Inferior parietal cortex (tissue), 1 donor: ENCODE data around the gene SLC5A5.

Experiments used
- DNase-seq: peaks from one replicate; pipeline ENCODE4 v3.0.0-alpha.2; 2016; ENCODE audit errors: extremely low spot score

The SLC5A5 gene

DNA sequence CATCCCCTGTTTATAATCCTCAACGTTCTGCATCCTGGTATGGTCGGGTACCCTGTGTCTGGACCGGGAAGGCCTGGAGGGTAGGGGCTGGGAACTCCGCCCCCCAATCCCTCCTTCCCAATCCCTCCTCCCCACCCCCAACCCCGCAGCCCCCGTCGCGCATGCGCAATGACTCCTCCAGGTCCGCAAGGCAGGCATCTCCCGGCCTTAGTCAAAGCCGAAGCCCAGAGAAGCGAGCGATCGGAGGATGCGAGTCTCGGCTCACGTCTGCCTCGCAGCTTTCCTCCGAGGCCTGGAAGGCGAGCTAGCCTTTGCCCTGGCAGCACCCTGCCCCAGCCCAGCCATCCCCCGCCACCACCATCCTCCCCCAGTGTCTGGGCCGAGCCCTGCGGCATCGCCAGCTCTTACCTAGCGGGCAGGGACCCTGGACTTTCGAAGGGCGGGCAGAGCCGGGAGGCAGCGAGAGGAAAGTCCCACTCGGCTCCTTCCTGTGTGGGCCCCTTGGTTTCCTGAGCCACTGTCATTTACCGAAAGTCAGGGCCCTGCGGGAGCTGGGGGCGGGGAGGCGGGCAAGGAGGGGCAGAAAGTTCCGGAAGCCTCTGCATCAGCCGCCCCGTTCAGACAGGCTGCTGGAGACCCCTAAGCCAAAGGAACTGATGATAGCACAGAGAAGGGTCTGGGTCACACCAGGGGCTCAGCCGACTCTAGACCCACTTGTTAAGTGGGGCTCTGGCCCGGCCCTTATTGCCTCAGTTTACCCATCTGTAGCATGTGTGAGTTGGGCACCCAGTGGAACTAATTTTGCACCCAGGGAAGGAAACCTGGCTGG lies 24.0 kb upstream of the SLC5A5 start, which contains the start of gene JAK3:
TSS of gene JAK3 (minus strand) at position 445 of the 829 bp plus-strand sequence. CDS start 3,565 bp downstream, outside the sequence.
- no peak for DNase-seq

DNA sequence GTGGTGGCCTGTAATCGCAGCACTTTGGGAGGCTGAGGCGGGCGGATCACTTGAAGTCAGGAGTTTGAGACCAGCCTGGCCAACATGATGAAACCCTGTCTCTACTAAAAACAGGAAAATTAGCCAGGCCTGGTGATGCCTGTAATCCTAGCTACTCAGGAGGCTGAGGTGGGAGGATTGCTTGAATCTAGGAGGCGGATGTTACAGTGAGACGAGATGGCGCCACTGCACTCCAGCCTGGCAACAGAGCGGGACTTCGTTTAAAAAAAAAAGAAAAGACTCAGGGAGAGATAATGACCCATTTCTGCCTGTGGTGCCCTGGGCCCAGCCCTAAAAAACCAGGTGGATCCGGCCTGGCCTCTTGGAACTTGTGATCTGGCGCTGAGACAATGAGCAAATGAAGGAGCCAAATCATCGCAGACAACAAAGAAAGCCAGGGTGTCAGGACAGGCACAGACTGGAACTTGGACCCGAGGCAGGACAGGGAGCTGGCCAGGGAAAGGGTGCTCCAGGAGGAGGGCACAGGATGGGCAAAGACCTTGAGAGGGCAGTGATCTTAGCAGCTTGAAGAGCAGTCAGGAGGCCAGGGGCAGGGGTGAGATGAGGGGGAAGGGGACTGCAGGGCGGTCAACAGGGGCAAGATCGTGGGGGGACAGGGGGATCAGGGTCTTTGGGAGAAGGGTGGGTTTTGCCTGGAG lies 23.0 kb upstream of the SLC5A5 start:
- DNase-seq: no peak

DNA sequence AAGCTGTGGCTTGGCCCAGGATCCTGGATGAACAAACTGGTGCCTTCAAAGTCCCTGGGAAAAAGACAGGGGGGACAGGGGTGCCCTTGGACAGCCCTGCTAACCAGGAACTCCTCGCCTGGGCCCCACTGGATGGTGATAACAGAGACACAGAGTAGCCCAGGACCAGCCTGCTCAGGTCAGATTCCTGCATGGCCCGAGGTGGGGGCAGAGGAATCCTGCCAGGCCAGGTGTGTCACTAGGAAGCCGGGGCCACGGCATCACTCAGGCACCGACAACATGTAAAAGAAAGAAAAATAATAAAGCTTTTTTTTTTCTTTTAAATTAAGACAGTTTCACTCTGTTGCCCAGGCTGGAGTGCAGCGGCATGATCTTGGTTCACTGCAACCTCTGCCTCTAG lies 17.7 kb upstream of the SLC5A5 start:
- no peak for DNase-seq

DNA sequence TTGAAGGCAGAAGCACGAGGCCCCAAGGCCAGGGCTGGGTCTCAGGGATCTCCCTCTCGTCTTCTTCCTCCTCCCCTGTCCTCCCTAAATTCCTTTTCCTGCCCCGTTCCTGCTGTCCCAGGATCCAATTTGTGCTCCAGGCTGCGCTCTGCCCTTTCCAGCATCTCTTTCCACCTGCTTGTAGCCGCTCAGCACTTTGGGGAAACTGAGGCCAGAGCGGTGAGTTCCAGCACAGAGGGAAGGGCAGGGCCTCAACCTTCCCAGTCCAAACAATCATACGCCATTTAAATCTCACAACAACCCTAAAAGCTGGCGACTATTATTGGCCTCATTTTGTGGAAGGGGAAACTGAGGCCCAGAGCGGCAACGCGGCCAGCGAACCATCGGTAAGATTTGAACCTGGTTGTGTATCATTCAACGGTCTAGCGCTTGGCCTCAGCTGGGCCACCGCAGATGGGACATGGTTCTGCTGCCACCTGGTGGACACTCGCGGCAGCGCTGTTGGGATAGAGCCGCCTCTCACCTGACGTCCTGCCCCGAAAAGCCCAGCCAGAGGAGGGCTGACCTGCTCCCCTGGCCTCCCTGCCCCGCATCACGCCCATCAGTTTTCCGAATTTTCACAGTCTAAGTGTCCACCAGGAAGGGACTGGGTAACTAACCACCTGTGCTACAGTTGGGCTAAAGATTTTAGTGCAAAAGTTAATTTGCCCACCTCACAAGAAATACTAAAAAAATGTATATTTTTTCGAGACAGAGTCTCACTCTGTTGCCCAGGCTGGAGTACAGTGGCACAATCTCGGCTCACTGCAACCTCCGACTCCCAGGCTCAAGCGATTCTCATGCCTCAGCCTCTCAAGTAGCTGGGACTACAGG lies 16.2 kb upstream of the SLC5A5 start:
- DNase-seq: peak; percentile 85

DNA sequence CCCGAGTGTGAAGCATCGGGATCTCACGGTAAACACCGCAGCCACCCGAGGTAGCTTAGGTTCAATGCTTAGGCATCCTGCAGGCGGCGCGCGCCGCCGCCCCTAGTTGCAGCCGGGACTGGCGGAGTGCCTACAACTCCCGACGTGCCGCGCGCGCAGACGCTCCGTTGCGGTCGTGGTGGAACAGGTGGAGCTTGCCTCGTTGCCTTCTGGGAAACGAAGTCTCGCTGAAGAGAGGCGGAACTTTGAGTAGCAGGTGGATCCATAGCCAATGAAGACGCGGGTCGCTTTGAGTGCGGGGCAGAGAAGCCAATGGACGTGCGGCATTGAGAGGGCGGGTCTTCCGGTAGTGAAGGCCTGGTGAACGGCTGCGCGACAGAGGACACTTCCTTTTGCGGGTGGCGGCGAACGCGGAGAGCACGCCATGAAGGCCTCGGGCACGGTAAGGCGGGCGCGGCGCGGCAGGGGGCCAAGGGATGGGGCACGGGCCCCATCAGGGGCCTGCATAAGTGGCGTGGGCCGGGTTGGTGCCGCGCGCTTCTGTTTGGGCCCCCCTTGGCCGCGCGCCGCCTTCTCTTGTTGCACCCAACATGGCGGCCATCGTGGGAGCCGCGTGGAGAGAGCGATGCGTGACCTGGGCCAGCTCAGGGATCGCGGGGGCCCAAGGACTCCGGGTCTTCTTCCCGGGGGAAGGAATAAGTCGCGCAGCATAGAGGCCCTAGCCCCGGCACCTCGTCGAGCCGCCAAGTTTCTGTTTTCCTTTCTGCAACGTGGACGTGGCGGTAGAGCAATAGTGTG lies 12.0 kb upstream of the SLC5A5 start, which contains the start of gene RPL18A:
TSS of gene RPL18A (plus strand) at position 378 of the 798 bp plus-strand sequence. CDS start at position 425, 47 bp downstream.
- peak; percentile 99 for DNase-seq

DNA sequence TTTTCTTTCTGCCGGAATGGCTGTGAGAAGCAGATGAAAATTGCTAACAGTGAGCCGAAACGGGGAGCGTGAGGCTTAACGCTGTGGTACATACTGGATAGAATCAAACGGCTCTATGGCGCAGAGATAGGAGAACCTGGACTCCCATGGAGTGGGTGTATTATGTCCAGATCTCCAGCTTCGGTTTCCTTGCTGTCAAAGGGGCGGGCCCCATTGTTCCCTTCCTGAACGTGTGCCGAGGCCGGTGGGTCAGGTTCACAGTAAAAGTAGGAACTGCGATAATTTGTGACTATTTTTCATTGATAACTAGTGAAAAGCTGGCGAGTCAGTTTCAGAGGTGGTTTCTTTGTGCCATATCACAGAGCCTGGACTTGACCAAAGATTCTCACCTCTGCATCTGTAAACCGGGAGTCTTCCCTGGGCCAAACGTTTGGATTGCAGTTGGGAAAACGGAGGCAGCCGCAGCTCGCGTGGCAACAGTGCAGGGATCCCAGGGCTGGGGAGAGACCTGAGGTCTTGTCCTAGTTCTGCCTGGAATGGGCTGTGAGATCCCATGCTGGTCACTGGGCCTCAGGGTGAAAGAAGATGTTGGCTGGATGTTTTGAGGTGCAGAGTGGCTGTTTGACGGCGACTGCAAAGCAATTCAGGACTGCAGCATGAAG lies 11.3 kb upstream of the SLC5A5 start:
- DNase-seq: no peak

DNA sequence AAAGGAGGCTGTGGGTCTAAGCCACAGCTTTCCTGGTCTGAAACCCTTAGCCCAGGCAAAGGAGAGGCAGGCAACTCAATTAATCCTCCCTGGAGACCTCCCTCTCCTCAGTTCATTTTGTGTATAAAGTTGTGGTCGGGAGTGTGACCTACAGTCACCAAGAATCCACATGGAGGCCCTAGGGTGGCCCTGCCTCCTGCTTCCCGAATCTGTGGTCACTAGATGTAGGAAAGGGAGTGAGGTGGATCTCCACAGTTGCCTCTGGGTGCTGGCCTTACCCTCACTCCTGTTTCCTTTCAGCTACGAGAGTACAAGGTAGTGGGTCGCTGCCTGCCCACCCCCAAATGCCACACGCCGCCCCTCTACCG lies 10.8 kb upstream of the SLC5A5 start:
- DNase-seq: no peak

DNA sequence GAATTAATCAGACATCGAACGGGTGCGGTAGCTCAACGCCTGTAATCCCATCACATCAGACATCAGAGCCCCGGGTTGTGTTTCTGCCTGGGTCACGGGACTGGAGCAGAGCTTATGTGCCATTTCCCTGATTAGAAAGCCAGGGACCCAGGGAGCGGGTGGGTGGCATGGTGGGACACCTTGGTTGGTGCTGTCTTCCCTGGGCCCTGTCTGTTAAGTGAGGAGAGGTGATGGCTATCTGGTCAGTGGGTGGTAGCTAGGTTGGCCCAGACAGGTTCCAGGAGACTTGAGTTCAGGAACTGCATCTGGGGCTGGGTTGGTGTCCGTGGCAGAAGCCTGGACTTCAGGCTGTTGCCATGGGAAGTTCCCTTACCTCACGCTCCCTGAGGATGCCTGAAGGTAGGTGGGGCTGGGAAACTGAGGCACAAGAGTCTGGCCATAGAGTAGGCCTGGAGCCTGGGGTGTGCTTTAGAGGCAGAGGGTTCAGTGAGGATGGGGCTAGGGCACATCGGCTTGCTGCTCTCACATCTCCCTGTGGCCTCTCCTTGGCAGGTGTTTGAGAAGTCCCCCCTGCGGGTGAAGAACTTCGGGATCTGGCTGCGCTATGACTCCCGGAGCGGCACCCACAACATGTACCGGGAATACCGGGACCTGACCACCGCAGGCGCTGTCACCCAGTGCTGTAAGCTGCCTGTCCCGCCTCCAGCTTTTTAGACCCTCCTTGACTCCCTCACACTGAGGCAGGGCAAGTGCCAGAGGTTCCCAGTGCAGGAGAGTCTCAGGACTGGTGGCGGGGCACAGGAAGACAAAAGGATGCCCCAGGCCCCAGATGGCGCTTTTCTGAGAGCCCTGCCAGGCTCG lies 10.0 kb upstream of the SLC5A5 start:
- DNase-seq: no peak

DNA sequence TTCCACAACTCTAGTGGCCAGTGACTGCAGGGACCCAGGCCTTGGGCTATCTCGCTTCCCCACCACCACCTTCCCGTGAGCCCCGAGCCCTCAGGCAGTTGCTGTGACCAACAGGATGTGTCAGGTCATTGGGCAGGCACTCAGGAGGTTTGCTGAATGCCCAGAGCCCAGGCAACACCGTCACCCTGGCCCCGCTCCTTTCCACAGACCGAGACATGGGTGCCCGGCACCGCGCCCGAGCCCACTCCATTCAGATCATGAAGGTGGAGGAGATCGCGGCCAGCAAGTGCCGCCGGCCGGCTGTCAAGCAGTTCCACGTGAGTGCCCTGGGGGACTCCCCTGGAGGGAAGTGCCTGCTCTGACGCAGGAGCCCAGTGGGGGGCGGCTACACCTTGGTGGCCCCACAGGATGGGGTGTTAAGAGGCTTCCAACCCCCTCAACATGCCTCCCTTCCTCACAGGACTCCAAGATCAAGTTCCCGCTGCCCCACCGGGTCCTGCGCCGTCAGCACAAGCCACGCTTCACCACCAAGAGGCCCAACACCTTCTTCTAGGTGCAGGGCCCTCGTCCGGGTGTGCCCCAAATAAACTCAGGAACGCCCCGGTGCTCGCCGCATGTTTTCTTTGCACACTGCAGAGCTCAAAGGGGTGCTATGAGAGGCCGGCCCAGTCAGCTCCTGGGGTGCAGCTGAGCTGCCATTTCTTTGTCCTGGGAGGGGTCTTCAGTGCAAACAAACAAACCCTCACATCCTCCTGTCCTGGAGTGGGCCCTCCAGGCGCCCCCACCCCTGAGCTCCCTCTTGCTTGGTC lies 8.8 kb upstream of the SLC5A5 start:
- DNase-seq: no peak

DNA sequence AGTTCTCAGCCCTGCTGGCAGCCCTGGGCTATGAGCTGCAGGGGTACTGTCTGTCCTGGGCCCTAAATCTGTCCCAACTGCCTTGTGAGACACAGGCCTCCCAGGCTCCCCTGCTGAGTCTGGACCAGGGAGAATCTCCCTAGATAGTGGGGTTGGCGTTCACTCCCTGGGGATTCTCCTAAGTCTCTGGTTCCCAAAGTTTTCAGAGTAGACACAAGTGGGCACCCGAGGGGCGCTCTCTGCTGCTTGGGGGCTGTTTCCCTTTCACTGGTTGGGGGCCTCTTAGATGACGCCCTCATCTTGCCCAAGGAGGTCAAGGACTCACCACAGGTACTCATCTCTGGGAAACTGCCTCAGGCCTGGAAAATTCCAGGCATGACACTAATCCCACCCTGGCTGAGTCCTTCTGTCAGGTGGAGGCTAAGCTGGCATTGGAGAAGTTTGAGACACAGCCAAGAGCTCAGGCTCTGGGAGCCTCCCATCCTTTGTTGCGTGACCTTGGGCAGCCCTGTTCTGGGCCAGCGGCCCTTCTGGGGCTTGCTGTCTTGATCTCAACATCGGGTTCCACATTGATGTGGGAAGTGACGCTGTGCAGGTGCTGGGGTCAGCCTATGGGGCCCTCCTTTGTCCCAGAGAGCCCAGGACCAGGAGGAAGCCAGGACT lies 8.1 kb upstream of the SLC5A5 start:
- DNase-seq: no peak

DNA sequence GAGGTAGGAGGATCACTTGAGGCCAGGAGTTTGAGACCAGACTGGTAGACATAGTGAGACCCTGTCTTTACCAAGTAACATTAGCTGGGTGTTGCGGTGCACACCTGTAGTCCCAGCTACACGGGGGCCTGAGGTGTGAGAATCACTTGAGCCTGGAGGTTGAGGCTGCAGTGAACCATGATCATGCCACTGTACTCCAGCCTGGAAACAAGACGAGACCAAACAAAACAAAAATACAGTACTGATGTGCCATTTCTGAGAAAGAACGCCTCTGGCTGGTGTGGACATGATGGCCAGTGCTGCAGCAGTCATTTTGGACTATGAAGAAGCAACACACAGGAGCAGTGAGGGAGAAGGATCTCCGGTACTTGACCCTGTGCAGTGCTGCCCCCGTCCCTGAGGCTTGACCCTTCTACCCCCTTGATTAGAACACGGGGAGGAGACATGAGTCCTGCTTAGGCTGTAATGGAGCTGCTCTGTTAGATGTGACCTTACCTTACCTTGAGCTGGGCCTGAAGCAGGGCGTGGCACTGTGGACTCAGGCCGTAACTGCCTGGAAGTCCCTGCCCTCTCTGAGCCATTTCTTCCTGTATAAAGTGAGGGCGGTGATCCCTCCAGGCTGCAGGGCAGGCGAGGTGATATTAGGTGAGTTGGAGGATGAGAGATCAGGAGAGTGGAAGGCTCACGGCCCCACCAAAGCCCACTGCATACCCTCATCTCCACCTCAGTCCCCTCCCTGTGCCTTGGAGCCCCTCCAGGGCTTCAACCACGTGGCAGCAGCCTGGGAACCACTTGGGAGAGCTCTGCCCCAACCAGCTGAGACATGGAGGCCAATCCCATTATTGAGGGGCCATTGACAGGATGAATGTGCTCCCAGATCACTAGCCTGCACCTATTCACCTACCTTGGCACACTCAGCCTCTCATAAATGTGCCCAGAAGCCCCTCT lies 6.1 kb upstream of the SLC5A5 start:
- no peak for DNase-seq

DNA sequence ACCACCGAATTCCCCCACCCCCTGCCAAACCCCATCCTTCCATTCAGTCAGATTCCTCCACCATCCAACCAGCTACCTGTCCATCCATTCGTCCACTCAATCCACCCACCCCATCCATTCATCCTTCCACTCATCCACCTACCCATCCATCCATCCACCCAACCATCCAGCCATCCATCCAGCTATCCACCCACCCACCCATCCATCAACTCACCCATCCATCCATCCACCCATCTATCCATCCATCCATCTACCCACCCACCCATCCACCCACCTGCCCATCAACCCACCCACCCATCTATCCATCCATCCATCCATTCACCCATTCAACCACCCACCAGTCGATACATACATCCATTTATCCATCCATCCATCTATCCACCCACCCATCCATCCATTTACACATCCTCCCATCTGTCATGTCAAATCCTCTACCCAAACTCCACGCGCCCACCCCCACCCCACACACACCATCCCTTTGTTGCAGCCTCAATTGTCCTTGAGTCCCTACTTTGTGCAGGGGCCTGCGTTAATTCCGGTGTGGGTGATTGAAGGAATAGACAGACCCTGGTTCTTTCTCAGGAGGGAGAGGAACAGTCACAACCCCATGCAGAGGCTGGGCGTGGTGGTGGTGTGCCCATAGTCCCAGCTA lies 5.3 kb upstream of the SLC5A5 start:
- no peak for DNase-seq

DNA sequence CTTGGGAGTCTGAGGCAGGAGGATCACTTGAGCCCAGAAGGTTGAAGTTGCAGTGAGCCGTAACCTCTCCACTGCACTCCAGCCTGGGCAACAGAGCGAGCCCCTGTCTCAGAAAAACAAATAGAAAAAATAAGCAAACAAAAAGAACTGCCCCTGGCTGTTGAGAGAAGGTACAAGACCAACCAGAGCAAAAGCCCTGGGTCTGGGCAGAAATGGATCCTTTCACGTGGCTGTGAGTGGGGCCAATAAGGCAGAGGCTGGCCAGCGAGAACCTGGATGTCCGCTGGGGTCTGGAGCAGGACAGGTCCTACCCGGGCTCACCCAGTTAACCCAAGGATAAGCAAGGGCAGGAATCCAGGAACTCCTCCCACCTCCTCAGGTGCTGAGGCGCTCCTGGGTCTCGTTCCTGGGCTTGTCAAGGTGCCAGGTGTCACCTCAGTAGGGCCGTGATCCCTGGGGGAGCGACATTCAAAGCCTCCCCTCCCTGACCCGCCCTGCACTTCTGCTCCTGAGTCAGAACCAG lies 4.7 kb upstream of the SLC5A5 start:
- DNase-seq: no peak

DNA sequence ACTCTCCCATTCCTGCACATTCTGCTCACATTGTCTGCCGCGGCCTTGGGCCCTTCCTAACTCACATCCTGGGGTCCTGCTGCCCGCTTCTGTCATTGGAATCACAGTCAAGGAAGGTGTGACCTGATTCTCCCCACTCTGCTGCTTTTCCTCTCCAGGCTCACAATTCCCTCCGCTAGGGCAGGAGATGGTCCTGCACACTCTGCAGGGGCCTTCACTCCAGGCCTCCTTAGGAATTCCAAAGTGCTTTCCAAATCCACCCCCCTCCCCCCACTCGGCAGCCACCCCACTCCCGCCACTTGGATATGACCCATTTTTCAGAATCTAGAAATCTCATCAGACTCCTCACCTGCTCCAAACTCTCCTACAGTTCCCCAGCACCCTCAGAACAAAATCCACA lies 3.1 kb upstream of the SLC5A5 start:
- DNase-seq: no peak

DNA sequence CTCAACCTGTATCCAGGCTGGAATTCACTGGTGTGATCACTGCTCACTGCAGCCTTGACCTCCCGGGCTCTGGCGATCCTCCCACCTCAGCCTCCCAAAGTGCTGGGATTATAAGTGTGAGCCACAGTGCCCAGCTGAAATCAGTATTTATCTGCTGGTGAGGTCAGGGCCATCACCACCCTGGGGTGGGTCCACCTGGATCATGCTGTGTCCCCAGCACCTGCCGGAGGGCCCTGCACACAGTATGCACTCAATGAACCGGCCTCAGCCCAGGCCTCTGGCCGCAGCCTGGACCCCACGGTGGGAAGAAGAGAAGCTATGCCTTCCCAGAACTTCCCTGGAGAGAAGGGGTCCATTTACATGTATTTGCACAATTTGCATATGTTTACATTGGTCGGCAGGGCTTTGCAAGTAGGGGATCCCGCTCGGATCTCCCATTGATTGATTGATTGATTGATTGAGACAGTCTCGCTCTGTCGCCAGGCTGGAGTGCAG lies 2.6 kb upstream of the SLC5A5 start:
- no peak for DNase-seq
